Pons (tissue), 1 donor: ENCODE results near the gene DES.
"Not testable (repeated sequence)": the region's sequence is repeated elsewhere in the genome, so short reads cannot be mapped to it uniquely, and the experiment has no call there.

ENCODE experiments used
- DNase-seq: peaks from one replicate; pipeline ENCODE4 v3.0.0-alpha.2; 2016; ENCODE audit warnings: low spot score

The DES gene

GRCh38 chr2:219418155-219419011 lies at the start of gene DES:
Gene DES (plus strand): TSS chr2:219418377. CDS start chr2:219418463, 86 bp downstream.
- DNase-seq: no peak

GRCh38 chr2:219368690-219369191 lies 49.4 kb upstream of the DES start:
- DNase-seq: no peak

DNA sequence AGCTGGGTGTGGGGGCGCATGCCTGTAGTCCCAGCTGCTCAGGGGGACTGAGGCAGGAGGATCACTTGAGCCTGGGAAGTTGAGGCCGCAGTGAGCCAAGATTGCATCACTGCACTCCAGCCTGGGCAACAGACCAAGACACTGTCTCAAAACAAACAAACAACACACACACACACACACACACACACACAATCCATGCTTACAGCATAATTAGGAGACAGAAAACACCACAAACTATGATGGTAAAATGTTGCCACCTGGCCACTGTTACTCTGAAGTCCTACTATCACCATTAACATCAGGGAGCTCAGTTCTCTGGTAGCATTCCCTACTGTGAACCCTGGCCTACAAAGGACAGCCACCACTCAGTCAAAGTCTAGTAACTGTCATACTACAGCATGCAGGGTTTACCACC lies 48.7 kb upstream of the DES start:
- DNase-seq: no peak

GRCh38 chr2:219378163-219378851 lies 39.9 kb upstream of the DES start:
- no peak for DNase-seq

DNA sequence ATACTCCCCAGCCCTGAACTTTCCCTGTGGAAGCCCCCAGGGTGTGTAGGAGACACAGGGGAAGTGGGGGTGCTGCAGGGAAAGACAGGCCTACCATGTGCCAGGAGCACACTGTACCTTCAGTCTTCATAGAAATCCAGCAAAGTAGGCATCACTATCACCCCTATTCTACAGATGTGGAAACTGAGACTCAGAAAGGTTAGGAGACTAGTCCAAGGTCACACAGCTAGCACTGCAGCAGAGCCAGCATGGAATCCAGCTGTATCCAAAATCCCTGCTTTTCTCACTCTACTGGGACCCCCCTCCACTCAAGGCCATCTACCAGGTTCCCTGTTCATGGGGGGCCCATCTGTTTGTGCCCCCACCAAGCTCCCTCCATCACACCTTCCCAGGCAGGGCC lies 37.3 kb upstream of the DES start:
- DNase-seq: no peak

- DNase-seq: no peak
Measured at GRCh38 chr2:219381448-219381847, 36.7 kb upstream of the DES start.

- no peak for DNase-seq
Measured at GRCh38 chr2:219384083-219384713, 34.0 kb upstream of the DES start.

DNA sequence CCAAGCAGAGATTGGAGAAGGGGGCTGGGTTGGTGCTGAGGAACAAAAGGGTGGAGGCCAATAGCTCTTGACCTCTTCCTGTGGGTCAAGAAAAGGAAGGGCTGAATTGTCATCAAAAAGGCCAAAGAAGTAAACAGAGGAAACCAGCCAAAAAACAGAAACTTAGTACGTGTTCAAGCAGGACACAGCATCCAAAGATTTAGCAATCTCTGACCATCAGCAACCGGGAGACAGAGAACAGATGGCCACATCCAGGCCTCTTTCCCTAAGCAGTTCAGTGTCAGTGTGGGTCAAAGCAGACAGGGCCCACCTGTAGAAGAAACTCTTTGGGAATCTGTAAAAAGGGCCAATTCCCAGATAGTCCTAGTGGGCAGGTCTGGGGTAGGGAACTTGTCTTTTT lies 33.3 kb upstream of the DES start:
- no peak for DNase-seq

GRCh38 chr2:219385958-219386520 lies 32.1 kb upstream of the DES start:
- no peak for DNase-seq

- DNase-seq: no peak
Measured at GRCh38 chr2:219386532-219387280, 31.5 kb upstream of the DES start.

DNA sequence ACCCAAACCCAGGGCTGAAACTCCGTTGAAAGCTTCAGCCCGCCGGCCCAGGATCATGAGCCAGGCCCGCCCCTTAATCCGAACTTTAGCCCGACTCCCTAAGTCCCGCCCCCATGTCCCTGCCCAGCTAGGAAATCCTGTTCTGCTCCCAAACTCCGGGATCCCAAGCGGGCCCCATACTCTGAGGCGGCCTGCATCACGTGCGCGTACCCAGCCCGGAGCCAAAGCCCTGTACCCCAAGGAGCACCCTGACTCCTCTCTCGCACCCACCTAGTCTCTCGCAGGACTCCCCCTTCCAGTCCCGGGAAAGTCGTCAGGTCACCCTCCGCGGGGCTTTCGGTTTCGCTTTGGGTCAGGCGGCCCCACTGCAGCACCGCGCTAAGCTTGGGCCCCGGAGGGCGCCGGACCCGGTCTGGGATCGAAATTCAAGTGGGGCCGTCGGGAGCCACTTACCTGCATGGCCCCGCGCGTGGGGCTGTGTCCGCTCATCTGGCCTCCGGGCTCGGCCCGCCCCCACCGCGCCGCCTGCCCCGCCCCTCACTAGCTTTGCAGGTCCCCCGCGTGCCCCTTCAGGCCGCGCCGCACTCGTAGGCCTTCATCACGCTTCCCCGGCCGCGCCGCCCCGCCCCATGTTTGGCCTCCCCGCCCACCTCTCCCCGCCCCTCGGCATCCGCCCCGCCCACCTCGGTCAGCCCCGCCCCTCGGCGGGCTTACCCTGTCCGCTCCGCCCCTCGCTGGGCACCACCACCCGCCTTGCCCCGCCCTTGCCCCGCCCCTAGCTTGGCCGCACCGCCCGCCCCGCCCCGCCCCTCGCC lies 30.7 kb upstream of the DES start, which contains the start of gene DNPEP:
Gene DNPEP (minus strand): TSS at position 607 of the 815 bp plus-strand sequence. CDS start 118 bp downstream, at position 489.
- DNase-seq: peak; percentile 89

GRCh38 chr2:219388121-219388906 lies 29.9 kb upstream of the DES start:
- peak; percentile 93 for DNase-seq

GRCh38 chr2:219388907-219389156 lies 29.3 kb upstream of the DES start:
- DNase-seq: no peak

DNA sequence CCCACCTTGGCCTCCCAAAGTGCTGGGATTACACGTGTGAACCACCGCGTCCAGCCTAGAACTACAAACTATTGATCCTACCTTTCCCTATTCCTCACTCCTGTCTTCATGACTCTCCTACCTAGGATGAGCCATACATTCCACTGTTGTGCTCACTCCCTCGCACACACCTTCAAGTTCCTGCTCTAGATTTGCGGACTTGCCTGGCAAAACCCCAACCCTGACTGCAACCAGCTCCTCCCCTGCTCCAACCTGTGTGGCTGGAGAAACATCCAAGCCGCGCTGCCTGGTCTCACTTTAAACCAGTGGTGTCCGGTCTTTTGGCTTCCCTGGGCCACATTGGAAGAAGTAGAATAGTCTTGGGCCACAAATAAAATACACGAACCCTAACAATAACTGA lies 25.4 kb upstream of the DES start:
- no peak for DNase-seq

DNA sequence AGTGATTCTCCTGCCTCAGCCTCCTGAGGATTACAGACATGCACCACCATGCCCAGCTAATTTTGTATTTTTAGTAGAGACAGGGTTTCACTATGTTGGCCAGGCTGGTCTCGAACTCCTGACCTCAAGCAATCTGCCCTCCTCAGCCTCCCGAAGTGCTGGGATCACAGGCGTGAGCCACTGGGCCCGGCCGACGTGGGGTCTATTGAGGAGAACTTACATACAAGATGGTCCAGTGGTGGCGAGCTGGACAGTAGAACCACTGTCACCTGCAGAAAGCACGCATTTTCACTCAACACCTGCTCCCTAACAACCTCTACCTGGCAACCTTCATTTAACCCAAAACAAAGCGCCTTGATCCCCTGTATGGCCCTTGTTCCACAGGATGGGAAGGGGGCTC lies 23.1 kb upstream of the DES start:
- DNase-seq: not testable (repeated sequence)

DNA sequence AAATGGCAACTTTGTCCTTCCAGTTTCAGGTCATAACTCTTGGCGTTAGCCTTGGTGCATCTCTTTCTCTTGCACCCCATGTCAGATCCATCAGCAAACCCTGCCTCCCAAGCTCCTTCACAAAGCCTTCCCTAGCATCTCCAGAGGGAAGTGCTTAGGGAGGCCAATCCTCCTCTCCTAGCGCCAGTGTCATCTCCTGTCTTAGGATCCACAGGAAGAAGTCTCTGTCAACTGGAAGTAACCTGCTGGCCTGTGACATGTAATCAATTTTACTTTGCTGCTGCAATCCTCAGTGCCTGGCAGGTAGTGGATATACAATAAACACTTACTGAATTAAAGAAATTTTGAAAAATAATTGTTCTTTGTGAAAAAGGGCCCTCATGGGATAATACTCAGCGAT lies 22.6 kb upstream of the DES start:
- no peak for DNase-seq

GRCh38 chr2:219396863-219397457 lies 21.2 kb upstream of the DES start:
- DNase-seq: no peak

- DNase-seq: no peak
Measured at GRCh38 chr2:219398721-219399363, 19.3 kb upstream of the DES start.
